B cell (primary cell): ENCODE results near the gene CCDC186.

Experiments
- CTCF ChIP-seq: fragments of 200-600 bp; IDR thresholded peaks from one replicate; pipeline ENCODE4 v1.8.0; 2022; ENCODE audit warnings: antibody characterized with exemption, mild to moderate bottlenecking
- EZH2 ChIP-seq: IDR thresholded peaks from 2 replicates; pipeline ENCODE4 v1.6.1; 2012; ENCODE audit warnings: borderline replicate concordance, low read depth, mild to moderate bottlenecking, moderate library complexity, low read length; ENCODE audit not compliant: insufficient read depth, poor library complexity, severe bottlenecking

DNA sequence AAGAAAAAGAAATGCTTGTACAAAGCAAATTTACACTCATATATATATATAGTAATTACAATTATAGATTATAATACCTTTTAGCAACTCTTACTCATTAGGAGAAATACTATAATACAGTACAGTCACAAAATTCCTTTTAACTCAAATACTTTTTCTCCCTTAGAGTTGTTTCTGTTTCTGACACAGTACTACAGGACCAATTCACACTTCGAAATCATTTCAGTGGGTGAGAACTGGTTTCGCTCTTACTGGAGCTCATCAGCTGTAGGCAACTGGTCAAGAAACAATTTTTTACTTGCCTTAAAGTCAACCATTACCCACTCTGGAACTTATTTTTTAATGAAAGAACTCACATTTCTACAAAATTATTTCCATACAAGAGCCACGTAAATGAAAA, 6.0 kb downstream of the CCDC186 start:
- no peak for TF ChIP-seq CTCF
- no peak for TF ChIP-seq EZH2
